GM18517 (cell line): Measurements from ENCODE around the gene SLC22A1.
"Not testable (repeated sequence)": the region's sequence is repeated elsewhere in the genome, so short reads cannot be mapped to it uniquely, and the experiment has no call there.

Experiments
- ATAC-seq: cut with Tn5 transposase; IDR thresholded peaks from one replicate; pipeline ENCODE4 v1.9.1; 2021; ENCODE audit warnings: mild to moderate bottlenecking, moderate library complexity; ENCODE audit not compliant: unreplicated experiment

Gene SLC22A1

GRCh38 chr6:160121981-160122380 is 366 bp downstream of the SLC22A1 start:
- ATAC-seq: no peak

- ATAC-seq: no peak
These were observed 1.1 kb downstream of the SLC22A1 start for GRCh38 chr6:160122744-160123143.

DNA sequence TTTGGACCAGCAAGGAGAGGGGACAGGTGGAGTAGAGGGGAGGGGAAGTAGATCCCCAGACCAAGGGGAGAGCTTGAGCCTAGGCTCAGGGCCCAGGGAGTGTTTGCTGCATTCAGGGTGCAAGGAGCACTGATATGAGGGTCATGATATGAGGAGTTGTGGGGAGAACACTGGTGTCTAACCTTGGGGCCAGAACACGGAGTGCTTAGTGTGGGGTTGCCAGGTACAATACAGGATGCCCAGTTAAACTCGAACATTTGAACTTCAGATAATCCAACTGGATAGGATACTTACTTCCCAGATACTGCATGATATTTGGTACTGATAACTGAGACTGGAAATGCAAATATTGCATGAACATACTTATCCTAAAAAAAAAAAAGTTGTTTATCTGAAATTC is 2.4 kb downstream of the SLC22A1 start:
- ATAC-seq: no peak

DNA sequence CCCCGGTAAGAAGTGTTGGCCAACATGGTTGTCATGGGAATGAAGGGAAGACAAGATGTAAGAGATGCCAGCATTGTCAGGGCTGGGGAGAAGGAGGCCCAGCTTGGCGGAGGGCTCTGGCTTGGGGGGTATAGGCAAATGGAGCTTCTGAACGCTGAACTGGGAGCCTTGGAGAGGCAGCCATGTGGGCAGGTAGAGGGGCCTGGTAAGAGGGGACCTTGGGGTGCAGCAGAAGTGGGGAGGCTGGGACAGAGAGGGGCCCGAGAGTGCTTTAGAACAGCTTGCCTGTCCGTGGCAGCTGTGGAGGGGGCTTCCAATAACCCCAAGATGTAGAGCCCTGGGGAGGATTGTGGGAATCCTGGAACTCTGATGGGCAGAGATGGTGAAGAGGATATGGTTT is 3.0 kb downstream of the SLC22A1 start:
- ATAC-seq: no peak

GRCh38 chr6:160125105-160125504 is 3.5 kb downstream of the SLC22A1 start:
- ATAC-seq: not testable (repeated sequence)

DNA sequence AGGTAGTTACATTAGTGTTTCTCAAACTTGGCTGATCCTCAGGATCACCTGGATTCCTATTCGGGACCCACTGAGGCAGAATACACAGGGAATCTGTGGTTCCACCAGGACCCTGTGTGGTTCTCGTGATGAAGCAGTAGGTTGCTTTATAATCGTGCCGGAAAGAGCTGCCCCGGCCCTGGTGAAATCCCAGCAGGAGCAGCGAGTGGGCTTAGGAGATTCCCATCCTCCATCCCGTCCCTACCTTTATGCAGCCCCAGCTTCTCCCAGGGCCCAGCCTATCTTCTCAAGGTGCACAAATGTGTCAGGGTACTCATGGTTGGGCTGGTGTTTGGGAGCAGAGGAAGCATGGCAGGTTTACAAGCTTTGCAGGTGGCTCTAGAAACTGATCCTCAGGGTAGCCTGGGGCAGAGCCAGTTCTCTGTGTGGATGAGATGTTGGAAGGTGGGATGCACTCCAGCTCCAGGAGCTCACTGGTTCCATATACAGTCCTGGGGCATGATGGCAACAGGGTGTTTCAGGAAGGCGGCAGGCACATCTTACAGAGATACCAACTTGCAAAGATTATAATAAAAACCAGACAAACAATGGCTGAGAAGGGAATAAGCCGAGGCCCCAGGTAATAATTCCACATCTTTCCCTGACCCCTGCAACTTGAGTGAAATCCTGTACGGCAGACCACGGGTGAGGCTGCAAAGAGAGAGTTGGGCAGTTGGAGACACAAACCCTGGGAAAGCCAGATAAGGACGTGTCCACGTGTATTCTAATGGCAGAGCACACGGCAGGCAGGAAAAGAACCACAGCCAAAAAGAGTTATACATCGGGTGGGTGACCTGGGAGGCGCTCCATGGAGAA is 5.9 kb downstream of the SLC22A1 start:
- ATAC-seq: no peak

- no peak for ATAC-seq
These were observed 6.6 kb downstream of the SLC22A1 start for GRCh38 chr6:160128125-160128683.

DNA sequence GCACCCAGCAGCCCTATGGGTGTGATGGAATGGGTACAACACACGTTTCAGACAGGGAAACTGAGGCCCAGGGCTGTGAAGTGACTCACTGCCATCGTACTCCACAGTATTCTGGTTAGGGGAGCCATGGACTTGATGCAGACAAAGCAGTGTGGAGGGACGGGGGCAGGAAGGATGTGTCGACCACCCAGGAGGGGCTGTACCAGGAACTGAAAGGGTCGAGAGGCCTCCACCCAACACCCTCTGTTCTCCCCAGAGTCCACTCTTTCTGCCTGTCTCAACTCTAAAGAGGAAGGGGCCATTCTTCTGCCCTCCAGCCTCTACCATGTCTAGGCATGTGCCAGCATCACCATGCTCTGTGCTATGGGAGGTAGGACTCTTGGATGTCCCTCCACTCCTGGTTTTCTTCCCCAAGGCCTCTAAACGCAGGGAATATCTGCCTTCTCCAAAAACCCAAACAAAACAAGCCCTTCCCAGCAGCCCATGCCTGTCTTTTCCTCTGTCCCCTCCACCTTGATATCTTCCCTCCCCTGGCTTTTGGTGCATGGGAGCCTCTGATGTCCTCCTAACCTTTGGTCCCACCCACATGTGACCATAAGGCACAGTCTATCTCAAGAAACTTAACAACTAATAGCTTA is 7.4 kb downstream of the SLC22A1 start:
- no peak for ATAC-seq

DNA sequence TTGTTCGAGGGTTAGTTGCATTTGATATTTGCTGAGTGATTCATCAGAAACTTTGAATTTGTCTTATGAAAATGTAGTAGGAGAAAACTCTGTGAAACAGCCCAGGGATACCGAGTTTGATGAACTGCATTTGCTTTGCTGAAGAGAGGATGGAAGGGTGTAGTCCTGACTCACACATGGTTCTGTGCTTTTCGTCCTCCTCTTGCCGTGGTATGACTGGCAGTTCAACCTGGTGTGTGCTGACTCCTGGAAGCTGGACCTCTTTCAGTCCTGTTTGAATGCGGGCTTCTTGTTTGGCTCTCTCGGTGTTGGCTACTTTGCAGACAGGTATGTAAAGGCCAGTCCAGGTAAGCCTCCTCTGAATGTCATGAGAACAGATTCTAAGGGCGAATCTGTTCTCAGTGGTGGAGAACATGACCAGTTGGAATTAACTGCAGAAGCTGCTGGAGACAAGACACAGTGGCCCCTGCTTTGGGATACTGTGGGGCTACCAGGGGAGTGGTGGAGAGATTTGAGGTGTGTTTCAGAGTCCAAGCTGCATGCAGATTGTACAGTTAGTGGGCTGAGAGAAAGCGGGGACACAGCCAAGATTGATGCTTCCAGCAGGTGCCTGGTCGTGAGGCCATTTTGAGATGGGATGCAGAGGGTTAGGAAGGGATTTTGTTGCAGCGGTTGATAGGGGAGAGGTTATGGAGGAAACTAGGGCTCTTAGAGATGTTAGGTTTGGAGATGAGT is 8.4 kb downstream of the SLC22A1 start:
- ATAC-seq: no peak

- no peak for ATAC-seq
These were observed 9.3 kb downstream of the SLC22A1 start for GRCh38 chr6:160130729-160131484.

DNA sequence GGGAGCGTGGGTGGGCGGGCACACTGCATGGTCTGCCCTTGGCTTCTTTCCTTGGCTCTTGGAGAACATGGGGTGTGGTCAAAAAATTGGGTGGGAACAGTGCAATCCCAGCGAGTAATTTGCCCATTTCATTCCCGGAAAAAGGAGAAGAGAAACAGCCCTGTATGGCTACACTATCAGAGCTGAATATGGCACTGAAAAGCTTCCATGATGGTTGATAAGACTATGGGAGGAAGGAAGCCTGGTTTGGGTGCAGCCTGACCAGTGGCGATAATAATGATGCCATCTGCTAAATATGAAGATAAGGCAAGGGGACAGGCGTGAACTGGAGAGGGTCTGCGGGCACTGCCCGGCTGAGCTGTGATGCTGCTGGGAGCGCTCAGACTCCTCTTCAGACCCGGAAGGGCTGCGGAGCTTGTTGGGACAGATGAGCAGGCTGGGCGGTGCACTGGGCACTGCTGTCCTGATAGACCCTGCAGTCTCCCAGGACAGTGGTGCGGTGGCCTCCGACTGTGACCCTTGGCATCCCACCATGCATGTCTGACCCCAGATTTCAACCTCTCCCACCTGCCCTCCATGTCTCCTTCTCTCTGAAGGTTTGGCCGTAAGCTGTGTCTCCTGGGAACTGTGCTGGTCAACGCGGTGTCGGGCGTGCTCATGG is 10.2 kb downstream of the SLC22A1 start:
- no peak for ATAC-seq

DNA sequence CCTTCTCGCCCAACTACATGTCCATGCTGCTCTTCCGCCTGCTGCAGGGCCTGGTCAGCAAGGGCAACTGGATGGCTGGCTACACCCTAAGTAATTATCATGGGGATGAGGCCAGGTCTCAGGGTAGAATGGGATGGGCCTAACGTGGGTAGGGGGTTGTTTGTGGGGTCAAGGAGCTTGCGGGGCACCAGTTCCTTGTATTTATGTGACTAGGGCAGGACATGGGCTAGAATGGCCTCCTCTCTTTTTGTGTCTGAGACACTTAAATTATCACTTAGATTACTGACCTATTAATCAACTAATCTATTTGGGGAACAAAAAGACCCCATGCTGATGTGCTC is 10.7 kb downstream of the SLC22A1 start:
- no peak for ATAC-seq

DNA sequence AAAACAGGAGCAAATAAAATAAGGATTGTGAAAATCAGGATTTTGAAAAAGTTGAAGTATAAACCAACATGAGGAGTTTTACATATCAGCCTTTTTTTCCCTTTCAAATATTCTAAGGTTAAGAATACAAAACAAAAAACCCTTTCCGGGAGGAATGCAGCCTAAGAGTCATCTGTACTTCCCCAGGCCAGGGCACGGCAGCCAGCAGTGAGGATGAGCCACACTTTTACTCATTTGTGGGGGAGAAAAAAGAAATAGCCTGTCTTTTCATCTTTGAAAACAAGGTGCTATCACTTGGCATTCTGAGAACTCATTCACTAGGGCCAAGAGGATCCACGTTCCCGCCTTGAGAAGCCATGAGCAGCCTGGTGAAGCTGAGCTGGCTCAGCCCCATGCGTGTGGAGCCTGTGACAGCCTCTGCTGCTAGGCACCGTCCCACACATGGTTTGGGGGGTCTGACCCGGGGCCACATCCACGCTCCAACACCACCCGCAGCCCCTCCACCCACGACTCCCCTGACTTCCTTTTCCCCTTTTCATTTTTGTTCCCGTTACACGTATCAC is 11.2 kb downstream of the SLC22A1 start:
- ATAC-seq: no peak

DNA sequence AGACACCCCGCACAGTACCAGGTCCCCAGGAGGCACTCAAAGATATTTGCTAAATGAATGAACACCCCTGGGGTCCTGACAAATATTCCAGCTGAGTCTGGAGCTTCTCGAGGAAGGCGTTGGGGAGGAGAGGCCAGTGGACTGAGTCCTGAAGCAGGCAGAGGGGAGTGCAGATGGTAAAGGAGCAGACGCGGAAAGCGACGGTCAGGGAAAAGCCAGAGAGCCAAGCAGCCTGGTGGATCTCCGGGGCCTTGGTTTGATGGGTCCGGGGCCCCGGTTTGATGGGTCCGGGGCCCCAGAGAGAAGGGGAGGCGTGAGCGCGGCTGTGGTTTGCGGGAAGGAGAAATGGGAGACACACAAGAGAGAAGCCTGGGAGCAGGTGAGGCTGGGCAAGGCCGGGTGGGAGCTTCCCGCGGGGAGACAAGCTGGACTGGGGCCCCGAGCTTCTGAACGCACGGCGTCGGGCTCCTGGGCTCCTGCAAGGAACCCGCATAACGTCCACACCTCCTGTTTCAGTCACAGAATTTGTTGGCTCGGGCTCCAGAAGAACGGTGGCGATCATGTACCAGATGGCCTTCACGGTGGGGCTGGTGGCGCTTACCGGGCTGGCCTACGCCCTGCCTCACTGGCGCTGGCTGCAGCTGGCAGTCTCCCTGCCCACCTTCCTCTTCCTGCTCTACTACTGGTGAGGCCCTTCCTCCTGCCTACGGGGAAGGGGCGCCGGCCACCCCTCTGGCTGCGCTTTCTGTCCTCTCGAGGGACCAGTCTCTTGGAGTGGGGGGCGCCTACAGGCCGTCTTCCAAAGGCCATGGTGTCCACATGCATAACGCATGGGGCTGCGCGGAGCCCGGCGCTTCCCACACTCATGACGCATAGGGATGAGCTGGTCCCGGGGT is 12.1 kb downstream of the SLC22A1 start:
- no peak for ATAC-seq

GRCh38 chr6:160134337-160134751 is 12.7 kb downstream of the SLC22A1 start:
- not testable (repeated sequence) for ATAC-seq

GRCh38 chr6:160134779-160135547 is 13.3 kb downstream of the SLC22A1 start:
- no peak for ATAC-seq

DNA sequence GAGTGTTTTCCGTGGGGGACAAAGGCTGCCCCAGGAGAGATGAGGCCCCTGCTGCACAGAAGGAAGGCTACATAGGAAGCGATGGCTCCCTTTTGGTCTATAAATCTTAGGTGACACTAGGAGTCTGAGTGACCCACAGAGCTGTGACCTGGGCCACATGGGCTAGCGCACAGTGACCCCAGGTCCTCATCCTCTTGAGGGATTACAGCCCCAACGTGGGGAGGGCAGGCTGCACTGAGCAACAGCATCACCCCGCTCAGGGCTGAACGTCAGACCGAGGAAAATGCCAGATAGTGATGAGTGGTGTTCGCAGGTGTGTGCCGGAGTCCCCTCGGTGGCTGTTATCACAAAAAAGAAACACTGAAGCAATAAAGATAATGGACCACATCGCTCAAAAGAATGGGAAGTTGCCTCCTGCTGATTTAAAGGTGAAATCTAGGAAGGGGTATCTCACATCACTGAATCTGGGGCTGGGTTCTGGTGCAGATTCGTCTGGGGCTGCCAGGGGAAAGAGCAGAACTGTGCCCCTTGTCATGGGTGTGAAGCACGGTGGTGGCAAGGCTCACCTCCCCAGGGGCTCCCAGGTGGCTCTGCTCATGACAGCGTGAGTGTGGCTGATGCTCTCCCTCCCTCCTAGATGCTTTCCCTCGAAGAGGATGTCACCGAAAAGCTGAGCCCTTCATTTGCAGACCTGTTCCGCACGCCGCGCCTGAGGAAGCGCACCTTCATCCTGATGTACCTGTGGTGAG is 14.5 kb downstream of the SLC22A1 start:
- no peak for ATAC-seq
